Heart right ventricle (tissue), 16 donors: ENCODE measurements around the gene DLX1. TPM values are rescaled to one million over a fixed set of nuclear protein-coding genes. Genes with fewer than 3 reads are reported as not detected.

ENCODE experiments used
- ATAC-seq, 8 donors: fragments of 200-7000 bp; cut with Tn5 transposase; one replicate each; pipeline ENCODE4 v1.9.1; 2020; ENCODE audit warnings: mild to moderate bottlenecking in 8 of 8, moderate library complexity in 8 of 8, moderate number of reproducible peaks in 1 of 8
- DNase-seq, 2 donors: peaks; one replicate each; pipeline ENCODE4 v3.0.0-alpha.2; 2020
- H3K27ac ChIP-seq, 10 donors: fragments of 200-600 bp; sonication (generic) in 2 of 10; one replicate each; pipeline versions ENCODE4 v1.5.0 to v1.8.0; 2020 to 2022; ENCODE audit warnings: mild to moderate bottlenecking in 3 of 10
- H3K27me3 ChIP-seq, 7 donors: fragments of 200-600 bp; one replicate each; pipeline ENCODE4 v1.8.0; 2021 to 2022; ENCODE audit warnings: mild to moderate bottlenecking in 2 of 7
- H3K36me3 ChIP-seq, 9 donors: fragments of 200-600 bp; sonication (generic) in 1 of 9; one replicate each; pipeline versions ENCODE4 v1.5.0 to v1.8.0; 2020 to 2022; ENCODE audit warnings: mild to moderate bottlenecking in 2 of 9
- H3K4me1 ChIP-seq, 9 donors: fragments of 200-600 bp; sonication (generic) in 1 of 9; one replicate each; pipeline versions ENCODE4 v1.5.0 to v1.8.0; 2020 to 2022; ENCODE audit warnings: mild to moderate bottlenecking in 4 of 9
- H3K4me3 ChIP-seq, 10 donors: fragments of 200-600 bp; sonication (generic) in 2 of 10; one replicate each; pipeline versions ENCODE4 v1.5.0 to v1.8.0; 2020 to 2022; ENCODE audit warnings: mild to moderate bottlenecking in 7 of 10, moderate library complexity in 2 of 10
- H3K9me3 ChIP-seq, 11 donors: fragments of 200-600 bp in 10 of 11; sonication (generic) in 2 of 11; one replicate each; pipeline versions ENCODE4 v1.5.0 to v1.8.0; 2013 to 2022; ENCODE audit warnings: mild to moderate bottlenecking in 2 of 11, control low read depth in 1 of 11, moderate library complexity in 1 of 11
- WGBS, 2 donors: extraction: QIAGEN DNeasy Blood & Tissue Kit; methylation state at CpG; one replicate each; pipeline ENCODE4 v1.1.7; 2013; ENCODE audit warnings: inconsistent platforms in 1 of 2; 5-methylcytosine and 5-hydroxymethylcytosine counted together
- intact Hi-C, 10 donors: fragments of 100-400 bp; cut with DNase I; formaldehyde crosslinking; loops; one replicate each; pipeline versions ENCODE4 v1.11.1 to v1.14.2; 2022
- polyA plus RNA-seq, 2 donors: library from polyadenylated mRNA; stranded (reverse); fragments of 200-250 nt; gene quantifications; one replicate each; pipeline ENCODE4 v1.2.3, GENCODE V29; 2013
- total RNA-seq, 10 donors: library from RNA; stranded (reverse); fragmentation: NEBNext Ultra II Directional in 3 of 10; extraction: Animal tissue kit (Norgen Biotek cat#: 25700) in 3 of 10; gene quantifications; one replicate each; pipeline versions ENCODE4 v1.2.1 to v1.2.4, GENCODE V29; 2021 to 2023
- TF ChIP-seq, protein P1 (sequence below), 9 donors: fragments of 200-600 bp; sonication (generic) in 2 of 9; IDR thresholded peaks; one replicate each; pipeline versions ENCODE4 v1.5.0 to v1.8.0; 2021 to 2022; ENCODE audit warnings: antibody characterized with exemption in 9 of 9, mild to moderate bottlenecking in 5 of 9, moderate library complexity in 1 of 9
- donor health status: Arrhythmogenic right ventricular cardiomyopathy.
- donor health status: ischemic (EF 13 %, LVEDD 7.1; RV severe dilation, severe dysfunction).
- donor health status: healthy with polysubstance abuse.
- donor health status: DM: no; HTN: yes; CAD: no.
- donor health status: DM: no; HTN: no; CAD: no.
- donor health status: ischemic (EF 25% LVEDD 6.9; RV normal size, moderate dysfunction).
- donor health status: ischemic (EF 25% LVEDD 5.7; RV mildly dilated, moderate dysfunction).
- donor health status: healthy.
- donor health status: DM: yes; HTN: yes; CAD: no.
- donor health status: Ischemic cardiomyopathy.
- donor health status: ischemic (EF 35%, LVEDD 5.7; RV mildly dilated, moderate dysfunction).
- donor health status: nonischemic (EF 11% LVEDD 7.7; RV severe dilation, severe dysfunction).
- donor health status: DM: yes; HTN: yes; CAD: no.
- donor health status: PGD.
- donor health status: ischemic (EF 29% LVEDD 5.4; RV normal size, mild dysfunction).
- donor health status: nonischemic (EF 23%, LVEDD 6.1; RV moderate dilation, normal function).

The DLX1 gene
- total and polyA plus RNA-seq, 12 donors = 0.10 to 0.41 TPM; not detected in 10

DNA sequence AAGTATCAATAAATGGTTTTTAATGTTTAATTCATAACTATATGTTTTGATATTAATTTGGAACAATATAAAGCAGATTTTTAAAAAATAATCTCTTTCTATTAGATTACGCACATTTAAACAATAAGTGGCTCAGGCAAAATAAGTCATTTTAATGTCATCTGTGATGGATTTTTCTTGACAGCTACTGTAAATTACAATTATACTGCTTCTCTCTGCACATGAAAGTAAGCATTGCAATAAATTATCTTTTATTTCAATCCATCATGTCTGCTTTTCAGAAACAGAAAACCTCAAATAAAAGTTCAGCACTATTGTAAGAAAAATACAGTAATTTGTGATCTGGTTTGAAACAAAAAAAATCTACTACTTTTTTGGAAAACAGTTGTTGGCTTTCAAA is 11.1 kb upstream of the DLX1 start:
- Histone ChIP-seq H3K36me3 (peaks cover 0 to 5% (median 0%) of the 10 kb centered on the region in 9 donors), H3K4me3 (no peak overlapping the region), H3K27ac (no peak overlapping the region), H3K9me3 (no peaks in the 10 kb centered on the region), H3K27me3 (peaks cover 0 to 32% (median 16%) of the 10 kb centered on the region in 7 donors), H3K4me1 (no peaks in the 10 kb centered on the region)
- intact Hi-C loops = no loop called here
- DNase-seq (no peak), ATAC-seq (no peak)
- TF ChIP-seq, protein P1, sequence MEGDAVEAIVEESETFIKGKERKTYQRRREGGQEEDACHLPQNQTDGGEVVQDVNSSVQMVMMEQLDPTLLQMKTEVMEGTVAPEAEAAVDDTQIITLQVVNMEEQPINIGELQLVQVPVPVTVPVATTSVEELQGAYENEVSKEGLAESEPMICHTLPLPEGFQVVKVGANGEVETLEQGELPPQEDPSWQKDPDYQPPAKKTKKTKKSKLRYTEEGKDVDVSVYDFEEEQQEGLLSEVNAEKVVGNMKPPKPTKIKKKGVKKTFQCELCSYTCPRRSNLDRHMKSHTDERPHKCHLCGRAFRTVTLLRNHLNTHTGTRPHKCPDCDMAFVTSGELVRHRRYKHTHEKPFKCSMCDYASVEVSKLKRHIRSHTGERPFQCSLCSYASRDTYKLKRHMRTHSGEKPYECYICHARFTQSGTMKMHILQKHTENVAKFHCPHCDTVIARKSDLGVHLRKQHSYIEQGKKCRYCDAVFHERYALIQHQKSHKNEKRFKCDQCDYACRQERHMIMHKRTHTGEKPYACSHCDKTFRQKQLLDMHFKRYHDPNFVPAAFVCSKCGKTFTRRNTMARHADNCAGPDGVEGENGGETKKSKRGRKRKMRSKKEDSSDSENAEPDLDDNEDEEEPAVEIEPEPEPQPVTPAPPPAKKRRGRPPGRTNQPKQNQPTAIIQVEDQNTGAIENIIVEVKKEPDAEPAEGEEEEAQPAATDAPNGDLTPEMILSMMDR (IDR thresholded peaks at IDR 0.05) = no peak
- WGBS, 2 donors = 98% methylated on average over 1 of the region's 1 CpG

DNA sequence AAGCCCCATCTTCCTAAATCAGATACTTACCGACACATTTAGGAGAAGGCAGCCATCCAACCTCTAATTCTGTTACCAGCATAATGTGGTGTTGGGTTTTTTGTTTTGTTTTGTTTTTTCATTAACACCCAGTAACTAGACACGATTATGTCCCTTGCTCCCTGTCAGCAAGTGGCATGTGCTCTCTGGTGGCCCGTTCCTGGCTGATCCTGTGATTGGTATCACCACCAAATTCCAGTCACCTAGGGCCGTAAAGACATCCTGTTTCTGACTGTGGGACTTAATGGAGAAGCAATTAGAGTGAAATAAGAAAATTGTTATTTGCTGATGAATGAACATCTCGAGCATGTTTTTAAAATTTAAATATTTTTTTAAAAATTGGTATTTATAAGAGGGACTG is 5.9 kb upstream of the DLX1 start:
- 87 to 89% methylated on average over 5 of the region's 5 CpGs for WGBS, 2 donors
- intact Hi-C loops = no loop called here
- Histone ChIP-seq H3K4me3 (no peak overlapping the region), H3K36me3 (no peaks in the 10 kb centered on the region), H3K27me3 (peaks cover 22 to 80% (median 63%) of the 10 kb centered on the region in 7 donors), H3K27ac (no peak overlapping the region), H3K4me1 (peaks cover under 1 to 38% (median 12%) of the 10 kb centered on the region in 9 donors), H3K9me3 (no peaks in the 10 kb centered on the region)
- TF ChIP-seq, protein P1 (IDR thresholded peaks at IDR 0.05) = no peak
- DNase-seq (no peak), ATAC-seq (no peak)

DNA sequence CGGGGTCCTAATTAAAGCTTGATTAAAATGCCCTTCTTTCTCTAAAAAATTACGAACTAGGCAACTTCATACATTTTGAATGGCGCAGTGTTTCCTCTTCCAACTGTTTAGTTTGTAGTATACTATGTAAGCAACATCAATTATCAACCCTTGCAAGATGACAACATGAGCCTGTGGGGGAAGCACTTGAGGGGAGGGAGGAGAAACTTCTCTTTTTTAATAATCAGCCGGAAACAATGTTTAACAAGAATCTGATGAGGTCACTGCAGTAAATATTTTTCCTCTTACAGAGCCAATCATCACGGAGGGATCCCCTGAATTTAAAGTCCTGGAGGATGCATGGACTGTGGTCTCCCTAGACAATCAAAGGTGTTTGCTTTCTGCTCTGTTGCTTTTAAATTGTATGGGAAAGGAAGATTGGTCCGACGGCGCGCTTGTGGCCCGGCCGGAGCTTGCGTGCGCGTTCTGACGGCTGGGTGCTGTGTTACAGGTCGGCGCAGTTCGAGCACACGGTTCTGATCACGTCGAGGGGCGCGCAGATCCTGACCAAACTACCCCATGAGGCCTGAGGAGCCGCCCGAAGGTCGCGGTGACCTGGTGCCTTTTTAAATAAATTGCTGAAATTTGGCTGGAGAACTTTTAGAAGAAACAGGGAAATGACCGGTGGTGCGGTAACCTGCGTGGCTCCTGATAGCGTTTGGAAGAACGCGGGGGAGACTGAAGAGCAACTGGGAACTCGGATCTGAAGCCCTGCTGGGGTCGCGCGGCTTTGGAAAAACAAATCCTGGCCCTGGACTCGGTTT is 5.3 kb upstream of the DLX1 start:
- Histone ChIP-seq H3K27ac (no peak overlapping the region), H3K4me3 (peak overlapping the region in 1 of 10 donors; percentile 23), H3K27me3 (peaks cover 28 to 83% (median 70%) of the 10 kb centered on the region in 7 donors), H3K4me1 (peaks cover 7 to 44% (median 18%) of the 10 kb centered on the region in 9 donors), H3K9me3 (no peaks in the 10 kb centered on the region), H3K36me3 (no peaks in the 10 kb centered on the region)
- intact Hi-C loops = no loop called here
- DNase-seq (no peak), ATAC-seq (no peak)
- TF ChIP-seq, protein P1 (IDR thresholded peaks at IDR 0.05) = no peak
- WGBS, 2 donors = 32 to 40% methylated on average over 38 of the region's 38 CpGs

DNA sequence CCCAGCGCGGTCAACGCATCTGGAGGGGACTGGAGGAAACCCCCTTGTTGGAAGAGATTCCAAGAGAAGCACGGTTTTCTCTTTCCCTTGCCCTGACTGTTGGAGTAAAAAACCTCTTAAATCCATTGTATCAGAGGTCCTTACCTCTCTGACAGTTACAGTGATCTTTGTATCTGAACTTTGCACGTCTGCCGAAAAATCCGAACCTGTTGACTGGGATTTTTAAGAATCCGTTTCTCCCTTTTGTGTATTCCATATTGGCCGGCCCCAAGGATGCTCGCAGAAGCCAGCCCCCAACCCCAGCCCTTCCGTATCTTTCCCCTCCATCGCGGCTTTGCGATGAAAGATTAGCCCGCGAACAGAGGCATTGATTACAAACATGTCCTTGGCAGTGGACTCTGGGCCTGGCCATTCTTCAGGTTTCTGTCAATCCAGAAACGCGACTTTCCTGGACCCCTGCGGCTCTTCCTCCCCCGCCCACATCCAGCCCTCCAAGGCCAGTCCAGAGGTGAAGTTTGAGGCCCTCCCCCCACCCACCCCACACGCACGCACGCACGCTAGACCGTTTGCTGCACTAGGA is 4.6 kb upstream of the DLX1 start:
- DNase-seq (no peak), ATAC-seq (no peak)
- 15 to 28% methylated on average over 25 of the region's 25 CpGs for WGBS, 2 donors
- TF ChIP-seq, protein P1 (IDR thresholded peaks at IDR 0.05) = no peak
- Histone ChIP-seq H3K36me3 (no peaks in the 10 kb centered on the region), H3K4me1 (peaks cover 10 to 51% (median 25%) of the 10 kb centered on the region in 9 donors), H3K4me3 (peak overlapping the region in 1 of 10 donors; percentile 23), H3K27ac (no peak overlapping the region), H3K9me3 (no peaks in the 10 kb centered on the region), H3K27me3 (peaks cover 35 to 90% (median 77%) of the 10 kb centered on the region in 7 donors)
- intact Hi-C loops = no loop called here
